ENCODE measurements around the gene THRA. TPM values are rescaled to one million over a fixed set of nuclear protein-coding genes. Genes with fewer than 3 reads are reported as not detected.
A peak's percentile ranks its signal among the peaks of the same experiment; 100 is the strongest.

Gene THRA
- total and polyA plus RNA-seq, 2 donors, result 9.9 to 14.3 TPM

GRCh38 chr17:40074175-40074512 is 11.4 kb downstream of the THRA start:
- Histone ChIP-seq H3K27me3 (ENCODE audit: control insufficient read depth in 2 of 2, insufficient read depth in 1 of 2, low read length in 1 of 2) (no peaks in the 10 kb centered on the region), H3K27ac (ENCODE audit: low read depth in 1 of 2, low read length in 1 of 2) (no peak overlapping the region), H3K4me3 (ENCODE audit: low read length in 2 of 2) (no peak overlapping the region), H3K9me3 (ENCODE audit: control insufficient read depth in 2 of 2, insufficient read depth in 1 of 2, low read length in 1 of 2) (no peaks in the 10 kb centered on the region), H3K4me1 (ENCODE audit: control insufficient read depth in 2 of 2, insufficient read depth in 2 of 2, low read length in 2 of 2) (peaks cover 35 to 65% of the 10 kb centered on the region in 2 donors), H3K36me3 (ENCODE audit: control insufficient read depth in 2 of 2, insufficient read depth in 2 of 2, low read length in 1 of 2) (peaks cover 4 to 20% of the 10 kb centered on the region in 2 donors)
- DNase-seq (ENCODE audit: low read depth in 6 of 9, low spot score in 9 of 9), result no peak
- WGBS, result 97% methylated on average over 8 of the region's 8 CpGs

- Histone ChIP-seq H3K4me3 (ENCODE audit: low read length in 2 of 2) (no peak overlapping the region), H3K27ac (ENCODE audit: low read depth in 1 of 2, low read length in 1 of 2) (no peak overlapping the region), H3K9me3 (ENCODE audit: control insufficient read depth in 2 of 2, insufficient read depth in 1 of 2, low read length in 1 of 2) (no peaks in the 10 kb centered on the region), H3K36me3 (ENCODE audit: control insufficient read depth in 2 of 2, insufficient read depth in 2 of 2, low read length in 1 of 2) (peaks cover 4 to 20% of the 10 kb centered on the region in 2 donors), H3K4me1 (ENCODE audit: control insufficient read depth in 2 of 2, insufficient read depth in 2 of 2, low read length in 2 of 2) (peaks cover 29 to 58% of the 10 kb centered on the region in 2 donors), H3K27me3 (ENCODE audit: control insufficient read depth in 2 of 2, insufficient read depth in 1 of 2, low read length in 1 of 2) (no peaks in the 10 kb centered on the region)
- WGBS, result 95% methylated on average over 6 of the region's 6 CpGs
- DNase-seq (ENCODE audit: low read depth in 6 of 9, low spot score in 9 of 9), result no peak
Observed at GRCh38 chr17:40074871-40075200, 12.1 kb downstream of the THRA start.

- no peaks in the 10 kb centered on the region for H3K9me3 ChIP-seq (ENCODE audit: control insufficient read depth in 2 of 2, insufficient read depth in 1 of 2, low read length in 1 of 2)
- 41% methylated on average over 11 of the region's 11 CpGs for WGBS
Observed at GRCh38 chr17:40075201-40075941, 12.6 kb downstream of the THRA start.

GRCh38 chr17:40075942-40076498 is 13.3 kb downstream of the THRA start:
- H3K27ac ChIP-seq (ENCODE audit: low read depth in 1 of 2, low read length in 1 of 2), result no peak overlapping the region
- no peak overlapping the region for H3K4me3 ChIP-seq (ENCODE audit: low read length in 2 of 2)
- WGBS, result 89% methylated on average over 8 of the region's 8 CpGs
- H3K4me1 ChIP-seq (ENCODE audit: control insufficient read depth in 2 of 2, insufficient read depth in 2 of 2, low read length in 2 of 2), result peaks cover 18 to 46% of the 10 kb centered on the region in 2 donors
- no peaks in the 10 kb centered on the region for H3K27me3 ChIP-seq (ENCODE audit: control insufficient read depth in 2 of 2, insufficient read depth in 1 of 2, low read length in 1 of 2)
- DNase-seq (ENCODE audit: low read depth in 6 of 9, low spot score in 9 of 9), result no peak
- peaks cover 4 to 20% of the 10 kb centered on the region in 2 donors for H3K36me3 ChIP-seq (ENCODE audit: control insufficient read depth in 2 of 2, insufficient read depth in 2 of 2, low read length in 1 of 2)
- H3K9me3 ChIP-seq (ENCODE audit: control insufficient read depth in 2 of 2, insufficient read depth in 1 of 2, low read length in 1 of 2), result no peaks in the 10 kb centered on the region

More at GRCh38 chr17:40075201-40075941, 12.6 kb downstream of the THRA start:
- Histone ChIP-seq H3K4me1 (ENCODE audit: control insufficient read depth in 2 of 2, insufficient read depth in 2 of 2, low read length in 2 of 2) (peaks cover 23 to 53% of the 10 kb centered on the region in 2 donors), H3K4me3 (ENCODE audit: low read length in 2 of 2) (no peak overlapping the region), H3K36me3 (ENCODE audit: control insufficient read depth in 2 of 2, insufficient read depth in 2 of 2, low read length in 1 of 2) (peaks cover 4 to 20% of the 10 kb centered on the region in 2 donors), H3K27me3 (ENCODE audit: control insufficient read depth in 2 of 2, insufficient read depth in 1 of 2, low read length in 1 of 2) (no peaks in the 10 kb centered on the region), H3K27ac (ENCODE audit: low read depth in 1 of 2, low read length in 1 of 2) (no peak overlapping the region)
- peak in 4 of 9 donors; percentile 64 to 84 (median 72) for DNase-seq (ENCODE audit: low read depth in 6 of 9, low spot score in 9 of 9)

- Histone ChIP-seq H3K9me3 (ENCODE audit: control insufficient read depth in 2 of 2, insufficient read depth in 1 of 2, low read length in 1 of 2) (no peaks in the 10 kb centered on the region), H3K36me3 (ENCODE audit: control insufficient read depth in 2 of 2, insufficient read depth in 2 of 2, low read length in 1 of 2) (peaks cover 4 to 20% of the 10 kb centered on the region in 2 donors), H3K27me3 (ENCODE audit: control insufficient read depth in 2 of 2, insufficient read depth in 1 of 2, low read length in 1 of 2) (no peaks in the 10 kb centered on the region), H3K4me3 (ENCODE audit: low read length in 2 of 2) (no peak overlapping the region), H3K4me1 (ENCODE audit: control insufficient read depth in 2 of 2, insufficient read depth in 2 of 2, low read length in 2 of 2) (peaks cover 16 to 41% of the 10 kb centered on the region in 2 donors), H3K27ac (ENCODE audit: low read depth in 1 of 2, low read length in 1 of 2) (no peak overlapping the region)
- 98% methylated on average over 7 of the region's 7 CpGs for WGBS
- no peak for DNase-seq (ENCODE audit: low read depth in 6 of 9, low spot score in 9 of 9)
Observed at GRCh38 chr17:40076591-40076990, 13.8 kb downstream of the THRA start.

GRCh38 chr17:40079545-40079944 is 16.8 kb downstream of the THRA start:
- Histone ChIP-seq H3K4me3 (ENCODE audit: low read length in 2 of 2) (no peak overlapping the region), H3K27me3 (ENCODE audit: control insufficient read depth in 2 of 2, insufficient read depth in 1 of 2, low read length in 1 of 2) (no peaks in the 10 kb centered on the region), H3K4me1 (ENCODE audit: control insufficient read depth in 2 of 2, insufficient read depth in 2 of 2, low read length in 2 of 2) (peaks cover 4 to 14% of the 10 kb centered on the region in 2 donors), H3K27ac (ENCODE audit: low read depth in 1 of 2, low read length in 1 of 2) (no peak overlapping the region), H3K36me3 (ENCODE audit: control insufficient read depth in 2 of 2, insufficient read depth in 2 of 2, low read length in 1 of 2) (peaks cover 12 to 28% of the 10 kb centered on the region in 2 donors), H3K9me3 (ENCODE audit: control insufficient read depth in 2 of 2, insufficient read depth in 1 of 2, low read length in 1 of 2) (no peaks in the 10 kb centered on the region)
- no peak for DNase-seq (ENCODE audit: low read depth in 6 of 9, low spot score in 9 of 9)
- 98% methylated on average over 3 of the region's 3 CpGs for WGBS

GRCh38 chr17:40084477-40084876 is 21.7 kb downstream of the THRA start:
- no peak for DNase-seq (ENCODE audit: low read depth in 6 of 9, low spot score in 9 of 9)
- H3K27ac ChIP-seq (ENCODE audit: low read depth in 1 of 2, low read length in 1 of 2), result no peak overlapping the region
- H3K4me3 ChIP-seq (ENCODE audit: low read length in 2 of 2), result no peak overlapping the region
- H3K4me1 ChIP-seq (ENCODE audit: control insufficient read depth in 2 of 2, insufficient read depth in 2 of 2, low read length in 2 of 2), result no peaks in the 10 kb centered on the region
- H3K36me3 ChIP-seq (ENCODE audit: control insufficient read depth in 2 of 2, insufficient read depth in 2 of 2, low read length in 1 of 2), result peaks cover 43 to 44% of the 10 kb centered on the region in 2 donors
- H3K27me3 ChIP-seq (ENCODE audit: control insufficient read depth in 2 of 2, insufficient read depth in 1 of 2, low read length in 1 of 2), result no peaks in the 10 kb centered on the region
- H3K9me3 ChIP-seq (ENCODE audit: control insufficient read depth in 2 of 2, insufficient read depth in 1 of 2, low read length in 1 of 2), result no peaks in the 10 kb centered on the region
- WGBS, result 98% methylated on average over 14 of the region's 14 CpGs

GRCh38 chr17:40086150-40087044 is 23.6 kb downstream of the THRA start:
- Histone ChIP-seq H3K4me3 (ENCODE audit: low read length in 2 of 2) (no peak overlapping the region), H3K36me3 (ENCODE audit: control insufficient read depth in 2 of 2, insufficient read depth in 2 of 2, low read length in 1 of 2) (peaks cover 49 to 53% of the 10 kb centered on the region in 2 donors), H3K9me3 (ENCODE audit: control insufficient read depth in 2 of 2, insufficient read depth in 1 of 2, low read length in 1 of 2) (no peaks in the 10 kb centered on the region), H3K4me1 (ENCODE audit: control insufficient read depth in 2 of 2, insufficient read depth in 2 of 2, low read length in 2 of 2) (no peaks in the 10 kb centered on the region), H3K27me3 (ENCODE audit: control insufficient read depth in 2 of 2, insufficient read depth in 1 of 2, low read length in 1 of 2) (no peaks in the 10 kb centered on the region), H3K27ac (ENCODE audit: low read depth in 1 of 2, low read length in 1 of 2) (no peak overlapping the region)
- DNase-seq (ENCODE audit: low read depth in 6 of 9, low spot score in 9 of 9), result peak in 1 of 9 donors; percentile 57
- 84% methylated on average over 17 of the region's 17 CpGs for WGBS
